ENCODE measurements around the gene SEMA4D.

Gene SEMA4D

DNA sequence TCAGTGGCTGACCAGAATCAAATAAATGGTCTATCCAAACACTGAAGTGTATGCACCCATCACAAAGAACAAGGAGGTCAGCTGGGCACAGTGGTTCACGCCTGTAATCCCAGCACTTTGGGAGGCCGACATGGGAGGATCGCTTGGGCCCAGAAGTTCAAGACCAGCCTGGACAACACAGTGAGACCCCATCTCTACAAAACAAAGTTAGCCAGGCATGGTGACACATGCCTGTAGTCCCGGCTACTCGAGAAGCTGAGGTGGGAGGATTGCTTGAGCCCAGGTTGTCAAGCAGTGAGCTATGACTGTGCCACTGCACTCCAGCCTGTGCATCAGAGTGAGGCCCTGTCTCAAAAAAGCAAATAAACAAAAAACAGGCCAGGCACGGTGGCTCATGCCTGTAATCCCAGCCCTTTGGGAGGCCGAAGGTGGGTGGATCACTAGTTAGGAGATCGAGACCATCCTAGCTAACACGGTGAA lies 40.5 kb downstream of the SEMA4D start:
- Histone ChIP-seq H3K4me1 (ENCODE audit: insufficient read depth, insufficient read length) (peaks cover 21% of the 10 kb centered on the region), H3K9ac (ENCODE audit: insufficient read length, low read depth) (no peak overlapping the region), H3K36me3 (ENCODE audit: insufficient read depth, insufficient read length, low read length) (peaks cover 5% of the 10 kb centered on the region), H3K4me3 (ENCODE audit: insufficient read length, low read depth) (no peak overlapping the region), H3K27me3 (ENCODE audit: insufficient read depth, insufficient read length) (no peaks in the 10 kb centered on the region), H3K9me3 (ENCODE audit: insufficient read depth, low read length) (no peaks in the 10 kb centered on the region)
- no peak for DNase-seq (ENCODE audit: low read depth, low spot score)
- TF ChIP-seq YY1 (IDR thresholded peaks at IDR 0.05; ENCODE audit: insufficient read depth, insufficient read length) (no peak), ZNF274 (IDR thresholded peaks at IDR 0.05; ENCODE audit: low read depth, low read length) (no peak), SUZ12 (IDR thresholded peaks at IDR 0.05; ENCODE audit: extremely low read depth, insufficient read depth, insufficient read length) (no peak)

GRCh38 chr9:89455356-89455824 lies 42.5 kb downstream of the SEMA4D start:
- no peak for DNase-seq (ENCODE audit: low read depth, low spot score)
- H3K27me3 ChIP-seq (ENCODE audit: insufficient read depth, insufficient read length) = no peaks in the 10 kb centered on the region
- no peak overlapping the region for H3K9ac ChIP-seq (ENCODE audit: insufficient read length, low read depth)
- peaks cover 18% of the 10 kb centered on the region for H3K4me1 ChIP-seq (ENCODE audit: insufficient read depth, insufficient read length)
- TF ChIP-seq SUZ12 (IDR thresholded peaks at IDR 0.05; ENCODE audit: extremely low read depth, insufficient read depth, insufficient read length) = no peak
- TF ChIP-seq YY1 (IDR thresholded peaks at IDR 0.05; ENCODE audit: insufficient read depth, insufficient read length) = no peak
- no peak for TF ChIP-seq ZNF274 (IDR thresholded peaks at IDR 0.05; ENCODE audit: low read depth, low read length)
- H3K4me3 ChIP-seq (ENCODE audit: insufficient read length, low read depth) = no peak overlapping the region
- H3K9me3 ChIP-seq (ENCODE audit: insufficient read depth, low read length) = no peaks in the 10 kb centered on the region
- H3K36me3 ChIP-seq (ENCODE audit: insufficient read depth, insufficient read length, low read length) = peaks cover 5% of the 10 kb centered on the region

- no peak for DNase-seq (ENCODE audit: low read depth, low spot score)
- Histone ChIP-seq H3K27me3 (ENCODE audit: insufficient read depth, insufficient read length) (no peaks in the 10 kb centered on the region), H3K4me3 (ENCODE audit: insufficient read length, low read depth) (no peak overlapping the region), H3K4me1 (ENCODE audit: insufficient read depth, insufficient read length) (peaks cover 13% of the 10 kb centered on the region), H3K9me3 (ENCODE audit: insufficient read depth, low read length) (no peaks in the 10 kb centered on the region), H3K36me3 (ENCODE audit: insufficient read depth, insufficient read length, low read length) (peaks cover 5% of the 10 kb centered on the region), H3K9ac (ENCODE audit: insufficient read length, low read depth) (no peak overlapping the region)
- TF ChIP-seq SUZ12 (IDR thresholded peaks at IDR 0.05; ENCODE audit: extremely low read depth, insufficient read depth, insufficient read length) = no peak
- TF ChIP-seq ZNF274 (IDR thresholded peaks at IDR 0.05; ENCODE audit: low read depth, low read length) = no peak
- no peak for TF ChIP-seq YY1 (IDR thresholded peaks at IDR 0.05; ENCODE audit: insufficient read depth, insufficient read length)
Measured at GRCh38 chr9:89454498-89455355, 43.2 kb downstream of the SEMA4D start.

GRCh38 chr9:89453452-89453851 lies 44.5 kb downstream of the SEMA4D start:
- no peaks in the 10 kb centered on the region for H3K27me3 ChIP-seq (ENCODE audit: insufficient read depth, insufficient read length)
- TF ChIP-seq YY1 (IDR thresholded peaks at IDR 0.05; ENCODE audit: insufficient read depth, insufficient read length) = no peak
- no peak for TF ChIP-seq SUZ12 (IDR thresholded peaks at IDR 0.05; ENCODE audit: extremely low read depth, insufficient read depth, insufficient read length)
- H3K4me3 ChIP-seq (ENCODE audit: insufficient read length, low read depth) = no peak overlapping the region
- no peak overlapping the region for H3K9ac ChIP-seq (ENCODE audit: insufficient read length, low read depth)
- H3K4me1 ChIP-seq (ENCODE audit: insufficient read depth, insufficient read length) = peaks cover 5% of the 10 kb centered on the region
- no peaks in the 10 kb centered on the region for H3K9me3 ChIP-seq (ENCODE audit: insufficient read depth, low read length)
- H3K36me3 ChIP-seq (ENCODE audit: insufficient read depth, insufficient read length, low read length) = peaks cover 5% of the 10 kb centered on the region
- DNase-seq (ENCODE audit: low read depth, low spot score) = no peak

DNA sequence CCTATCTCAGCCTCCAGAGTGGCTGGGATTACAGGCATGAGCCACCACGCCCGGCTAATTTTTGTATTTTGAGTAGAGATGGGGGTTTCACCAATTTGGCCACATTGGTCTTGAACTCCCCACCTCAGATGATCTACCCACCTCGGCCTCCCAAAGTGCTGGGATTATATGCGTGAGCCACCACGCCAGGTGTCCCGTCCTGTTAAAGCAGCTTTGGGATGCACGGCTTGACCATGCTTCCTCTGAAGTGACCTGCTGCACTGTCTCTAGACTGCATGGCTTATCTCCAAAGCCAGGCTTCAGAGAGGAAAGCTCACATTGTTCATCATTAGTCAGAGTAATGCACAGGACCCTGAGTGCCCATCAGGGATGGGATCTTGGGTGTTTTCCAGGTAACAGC lies 45.4 kb downstream of the SEMA4D start:
- no peaks in the 10 kb centered on the region for H3K9me3 ChIP-seq (ENCODE audit: insufficient read depth, low read length)
- no peak for DNase-seq (ENCODE audit: low read depth, low spot score)
- peaks cover 6% of the 10 kb centered on the region for H3K4me1 ChIP-seq (ENCODE audit: insufficient read depth, insufficient read length)
- H3K27me3 ChIP-seq (ENCODE audit: insufficient read depth, insufficient read length) = no peaks in the 10 kb centered on the region
- no peak overlapping the region for H3K9ac ChIP-seq (ENCODE audit: insufficient read length, low read depth)
- H3K36me3 ChIP-seq (ENCODE audit: insufficient read depth, insufficient read length, low read length) = peaks cover 5% of the 10 kb centered on the region
- TF ChIP-seq ZNF274 (IDR thresholded peaks at IDR 0.05; ENCODE audit: low read depth, low read length) = no peak
- no peak overlapping the region for H3K4me3 ChIP-seq (ENCODE audit: insufficient read length, low read depth)

- no peak for DNase-seq (ENCODE audit: low read depth, low spot score)
- TF ChIP-seq ZNF274 (IDR thresholded peaks at IDR 0.05; ENCODE audit: low read depth, low read length) (no peak), SUZ12 (IDR thresholded peaks at IDR 0.05; ENCODE audit: extremely low read depth, insufficient read depth, insufficient read length) (no peak), YY1 (IDR thresholded peaks at IDR 0.05; ENCODE audit: insufficient read depth, insufficient read length) (no peak)
- H3K36me3 ChIP-seq (ENCODE audit: insufficient read depth, insufficient read length, low read length) = peaks cover 3% of the 10 kb centered on the region
- H3K4me3 ChIP-seq (ENCODE audit: insufficient read length, low read depth) = no peak overlapping the region
- peaks cover 11% of the 10 kb centered on the region for H3K4me1 ChIP-seq (ENCODE audit: insufficient read depth, insufficient read length)
- H3K27me3 ChIP-seq (ENCODE audit: insufficient read depth, insufficient read length) = no peaks in the 10 kb centered on the region
- no peak overlapping the region for H3K9ac ChIP-seq (ENCODE audit: insufficient read length, low read depth)
- H3K9me3 ChIP-seq (ENCODE audit: insufficient read depth, low read length) = no peaks in the 10 kb centered on the region
Measured at GRCh38 chr9:89450213-89450612, 47.7 kb downstream of the SEMA4D start.

DNA sequence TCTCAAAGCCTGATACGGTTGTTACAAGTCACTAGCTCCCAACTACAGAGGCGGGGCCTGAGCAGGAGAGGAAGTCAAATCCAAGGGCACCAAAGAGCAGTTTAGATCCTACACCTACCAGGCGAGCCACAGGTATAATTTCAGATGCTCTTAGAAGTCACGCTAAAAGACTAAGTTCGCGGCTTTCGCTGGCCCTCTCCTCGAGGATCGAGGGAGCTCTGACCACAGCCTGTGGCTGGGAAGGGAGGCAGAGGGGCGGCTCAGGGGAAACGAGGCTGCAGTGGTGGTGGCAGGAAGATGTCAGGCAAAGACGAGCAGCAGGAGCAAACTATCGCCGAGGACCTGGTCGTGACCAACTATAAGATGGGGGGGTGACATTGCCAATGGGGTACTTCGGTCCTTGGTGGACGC lies 48.6 kb downstream of the SEMA4D start:
- Histone ChIP-seq H3K4me1 (ENCODE audit: insufficient read depth, insufficient read length) (peaks cover 11% of the 10 kb centered on the region), H3K36me3 (ENCODE audit: insufficient read depth, insufficient read length, low read length) (no peaks in the 10 kb centered on the region), H3K9ac (ENCODE audit: insufficient read length, low read depth) (no peak overlapping the region), H3K9me3 (ENCODE audit: insufficient read depth, low read length) (no peaks in the 10 kb centered on the region), H3K27me3 (ENCODE audit: insufficient read depth, insufficient read length) (no peaks in the 10 kb centered on the region), H3K4me3 (ENCODE audit: insufficient read length, low read depth) (no peak overlapping the region)
- no peak for DNase-seq (ENCODE audit: low read depth, low spot score)
- no peak for TF ChIP-seq YY1 (IDR thresholded peaks at IDR 0.05; ENCODE audit: insufficient read depth, insufficient read length)
- TF ChIP-seq ZNF274 (IDR thresholded peaks at IDR 0.05; ENCODE audit: low read depth, low read length) = no peak
- TF ChIP-seq SUZ12 (IDR thresholded peaks at IDR 0.05; ENCODE audit: extremely low read depth, insufficient read depth, insufficient read length) = no peak

Measured in NT2/D1 (cell line).